COLO668 (cell line): ENCODE measurements around the gene HS2ST1.
"Not testable (repeated sequence)": the region's sequence is repeated elsewhere in the genome, so short reads cannot be mapped to it uniquely, and the experiment has no call there.

Source experiments
- DNase-seq: peaks from one replicate; lab custom pipeline; 2025; ENCODE audit not compliant: unreplicated experiment; lab: John Stamatoyannopoulos, UW

HS2ST1 gene

DNA sequence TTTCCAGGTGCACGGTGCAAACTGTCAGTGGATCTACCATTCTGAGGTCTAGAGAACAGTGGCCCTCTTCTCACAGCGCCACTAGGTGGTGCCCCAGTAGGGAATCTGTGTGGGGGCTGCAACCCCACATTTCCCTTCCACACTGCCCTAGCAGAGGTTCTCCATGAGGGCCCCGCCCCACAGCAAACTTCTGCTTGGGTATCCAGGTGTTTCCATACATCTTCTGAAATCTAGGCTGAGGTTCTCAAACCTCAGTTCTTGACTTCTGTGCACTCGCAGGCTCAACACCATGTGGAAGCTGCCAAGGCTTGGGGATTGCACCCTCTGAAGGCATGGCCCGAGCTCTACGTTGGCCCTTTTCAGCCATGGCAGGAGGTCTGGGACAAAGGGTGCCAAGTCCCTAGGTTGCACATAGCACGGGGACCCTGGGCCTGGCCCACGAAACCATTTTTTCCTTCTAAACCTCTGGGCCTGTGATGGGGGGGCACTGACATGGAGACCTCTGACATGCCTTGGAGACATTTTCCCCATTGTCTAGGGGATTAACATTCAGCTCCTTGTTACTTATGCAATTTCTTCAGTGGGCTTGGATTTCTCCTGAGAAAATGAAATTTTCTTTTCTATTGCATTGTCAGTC lies 10.0 kb downstream of the HS2ST1 start:
- DNase-seq: no peak

DNA sequence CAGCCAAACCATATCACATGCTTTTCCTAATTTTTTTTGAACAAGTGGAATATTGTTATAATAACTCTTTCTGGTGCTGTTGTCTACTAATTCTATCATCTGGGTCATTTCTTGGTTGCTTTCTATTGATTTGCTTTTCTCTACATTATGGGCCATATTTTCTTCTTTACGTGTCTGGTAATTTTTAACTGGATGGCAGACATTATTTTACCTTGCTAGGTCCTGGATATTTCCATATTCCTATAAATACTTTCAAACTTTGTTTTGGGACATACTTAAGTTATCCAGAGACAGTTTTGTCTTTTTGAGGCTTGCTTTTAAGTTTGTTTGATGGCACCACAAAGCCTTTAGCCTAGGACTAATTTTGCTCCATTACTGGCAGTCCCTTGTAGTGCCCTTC lies 11.3 kb downstream of the HS2ST1 start:
- no peak for DNase-seq

DNA sequence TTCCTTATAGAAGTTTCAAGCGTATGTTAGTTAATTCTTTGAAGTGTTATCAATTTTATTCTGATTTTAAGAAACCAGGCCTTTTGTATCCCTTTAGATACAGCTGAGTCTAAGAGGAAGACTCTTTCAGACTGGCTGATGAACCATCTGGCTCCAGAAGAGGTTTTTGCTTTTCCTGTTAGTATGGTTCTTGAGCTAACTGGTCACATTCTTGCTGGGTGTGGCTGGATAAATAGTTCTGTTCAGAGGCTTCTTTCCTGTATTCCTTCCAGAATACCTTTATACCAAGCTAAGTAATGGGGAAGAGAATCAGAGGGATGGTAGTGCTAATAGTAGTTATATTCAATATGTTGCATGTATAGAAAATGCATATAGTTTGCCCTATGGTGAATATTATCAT lies 12.4 kb downstream of the HS2ST1 start:
- DNase-seq: no peak

- no peak for DNase-seq
Measured at GRCh38 chr1:86928819-86929218, 14.4 kb downstream of the HS2ST1 start.

DNA sequence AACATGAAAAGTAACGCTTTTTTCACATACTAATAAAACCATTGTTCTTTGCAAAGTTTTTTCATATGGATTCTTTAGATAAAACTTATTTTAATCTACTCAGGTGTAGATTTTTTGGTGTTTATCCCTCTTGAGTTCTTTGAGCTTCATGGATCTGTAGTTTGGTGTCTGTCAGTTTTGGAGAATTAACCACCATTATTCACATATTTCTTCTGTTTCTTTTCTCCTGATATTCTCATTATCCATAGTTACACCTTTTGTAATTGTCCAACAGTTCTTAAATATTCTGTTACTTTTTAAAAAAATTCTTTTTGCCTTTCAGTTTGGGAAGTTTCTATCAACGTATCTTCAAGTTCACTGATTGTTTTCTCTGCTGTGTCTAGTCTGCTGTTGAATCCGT lies 18.6 kb downstream of the HS2ST1 start:
- no peak for DNase-seq

GRCh38 chr1:86933562-86934377 lies 19.3 kb downstream of the HS2ST1 start:
- no peak for DNase-seq

DNA sequence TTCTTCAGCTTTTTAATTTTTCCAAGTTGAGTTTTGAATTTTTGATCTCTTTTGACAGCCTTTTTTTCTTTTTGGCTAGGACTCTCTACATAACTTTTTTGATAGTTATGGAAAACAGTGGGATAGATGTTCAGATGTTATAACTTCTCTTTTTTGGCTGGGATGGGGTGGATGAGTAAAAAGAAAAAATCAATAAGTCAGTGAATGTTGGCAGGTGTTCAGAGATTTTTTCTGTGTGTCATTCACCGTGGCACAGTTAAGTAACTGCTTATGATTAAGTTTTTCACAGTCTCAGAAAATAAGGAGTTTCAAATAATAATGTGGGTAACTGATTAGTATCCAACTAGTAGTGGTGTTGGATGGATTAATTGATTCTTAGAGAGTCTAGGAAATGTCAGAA lies 24.0 kb downstream of the HS2ST1 start:
- no peak for DNase-seq

DNA sequence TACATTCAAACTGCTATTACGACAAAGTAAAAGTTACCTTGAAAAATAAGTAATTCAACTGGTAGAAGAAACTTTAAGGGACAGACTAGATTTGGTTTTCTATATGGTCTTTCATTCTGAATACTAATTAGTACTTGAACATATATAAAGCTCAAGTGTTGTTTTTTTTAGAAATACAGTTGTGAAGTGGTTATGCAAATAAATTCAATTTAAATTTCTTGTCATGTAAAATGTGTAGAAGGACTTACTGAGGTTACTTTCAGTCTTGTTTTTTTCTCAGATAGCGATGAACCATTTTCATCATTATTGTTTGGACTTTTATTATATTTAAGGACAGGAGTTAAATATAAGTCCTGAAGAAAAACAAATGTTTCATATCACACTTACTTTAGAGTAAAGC lies 24.4 kb downstream of the HS2ST1 start:
- no peak for DNase-seq

DNA sequence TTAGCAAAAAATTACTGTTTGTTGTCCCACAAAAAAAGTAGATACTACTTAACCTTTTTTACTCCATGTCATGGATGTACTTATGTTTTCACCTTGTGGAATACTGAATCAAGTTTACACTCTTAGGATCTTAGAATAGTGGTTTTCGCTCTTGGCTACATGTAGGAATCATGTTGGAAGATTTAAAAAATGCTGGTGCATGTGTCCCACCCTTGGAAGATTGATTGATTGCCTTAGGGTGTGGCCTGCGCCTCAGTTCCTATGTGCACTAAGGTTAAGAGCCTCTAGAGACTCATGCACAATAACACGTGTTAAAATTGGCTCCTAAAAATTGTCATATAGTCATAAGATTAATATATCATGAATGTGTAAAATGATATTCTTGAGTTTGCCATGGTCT lies 25.0 kb downstream of the HS2ST1 start:
- no peak for DNase-seq

- DNase-seq: no peak
Measured at GRCh38 chr1:86940599-86940998, 26.2 kb downstream of the HS2ST1 start.

DNA sequence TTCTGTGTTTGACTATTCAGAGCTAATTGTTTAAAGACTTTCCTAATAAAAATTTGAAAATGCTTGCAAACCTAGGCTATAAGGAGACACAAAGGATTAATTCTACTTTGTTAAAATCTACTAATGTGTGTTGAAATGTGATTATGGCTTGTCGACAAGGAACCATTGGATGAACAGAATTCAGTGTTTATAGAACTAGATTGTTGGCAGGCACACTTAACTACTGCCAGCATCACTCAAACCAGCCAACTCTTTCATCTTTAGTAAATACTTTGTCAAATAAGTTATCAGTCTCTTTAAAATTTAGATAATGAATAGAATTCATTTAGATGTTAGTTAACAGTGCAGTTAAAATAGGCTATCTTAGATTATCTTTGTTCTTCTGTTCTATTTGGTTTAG lies 27.6 kb downstream of the HS2ST1 start:
- DNase-seq: no peak

GRCh38 chr1:86942743-86943142 lies 28.3 kb downstream of the HS2ST1 start:
- no peak for DNase-seq

DNA sequence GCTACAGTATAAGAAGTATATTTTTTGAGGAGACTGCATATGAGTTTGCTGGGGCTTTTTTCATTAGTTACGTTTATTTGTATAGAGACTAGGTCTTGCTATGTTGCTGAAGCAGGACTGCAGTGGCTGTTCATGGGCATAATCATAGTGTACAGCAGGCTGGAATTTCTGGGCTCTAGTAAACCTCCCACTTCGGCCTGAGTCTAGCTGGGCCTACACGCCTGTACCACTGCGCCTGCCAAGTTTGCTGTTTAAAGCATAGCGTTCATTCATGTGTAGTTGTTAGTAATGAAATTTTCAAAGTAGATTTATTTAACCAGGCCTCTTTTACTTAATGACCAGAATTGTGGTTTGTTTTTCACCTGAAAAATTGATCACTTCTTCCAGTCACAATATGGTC lies 33.8 kb downstream of the HS2ST1 start:
- DNase-seq: no peak

DNA sequence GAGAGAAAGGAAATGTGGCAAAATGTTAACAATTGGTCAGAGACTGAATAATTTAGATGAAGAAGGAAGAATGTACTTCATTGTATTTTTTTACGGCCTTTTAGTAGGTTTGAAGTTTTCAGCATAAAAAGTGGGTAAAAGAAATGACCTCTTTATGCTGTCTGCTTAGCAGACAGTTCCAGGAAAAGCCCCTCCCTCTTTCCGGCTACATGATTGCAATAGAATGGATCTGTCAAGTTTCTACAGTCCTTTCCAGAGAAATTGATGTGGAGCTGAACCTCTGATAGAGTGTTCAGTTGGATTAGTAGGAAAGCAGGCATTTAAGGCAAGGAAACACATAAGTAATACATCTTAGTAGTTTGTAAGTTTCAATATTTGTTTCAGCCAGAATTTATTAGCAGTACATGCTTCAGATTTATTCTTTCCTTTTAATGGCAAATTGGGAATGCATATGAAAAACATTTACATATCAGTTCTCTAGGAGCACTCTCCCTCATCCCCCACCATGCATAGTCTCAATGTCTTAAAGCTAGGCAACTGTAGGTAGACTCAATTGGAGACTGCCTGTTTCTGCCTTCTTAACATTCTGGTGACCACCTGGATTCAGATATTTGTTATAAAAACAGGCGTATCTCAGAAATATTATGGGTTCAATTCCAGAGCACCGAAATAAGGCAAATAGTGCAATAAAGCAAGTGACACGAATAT lies 36.4 kb downstream of the HS2ST1 start:
- DNase-seq: no peak

- no peak for DNase-seq
Measured at GRCh38 chr1:86951430-86951829, 37.0 kb downstream of the HS2ST1 start.

DNA sequence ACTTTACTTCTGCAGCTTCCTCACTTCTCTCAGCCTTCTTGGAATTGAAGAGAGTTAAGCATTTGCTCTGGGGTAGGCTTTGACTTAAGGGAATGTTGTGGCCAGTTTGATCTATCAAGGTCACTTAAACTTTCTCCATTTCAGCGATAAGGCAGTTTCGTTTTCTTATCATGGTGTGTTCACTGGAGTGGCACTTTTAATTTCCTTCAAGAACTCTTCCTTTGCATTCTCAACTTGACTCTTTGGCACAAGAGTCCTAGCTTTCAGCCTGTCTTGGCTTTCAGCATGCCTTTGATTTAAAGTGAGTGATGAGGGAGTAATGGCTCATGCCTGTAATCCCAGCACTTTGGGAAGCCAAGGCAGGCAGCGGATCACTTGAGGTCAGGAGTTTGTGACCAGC lies 38.7 kb downstream of the HS2ST1 start:
- no peak for DNase-seq

GRCh38 chr1:86955678-86956077 lies 41.2 kb downstream of the HS2ST1 start:
- no peak for DNase-seq

DNA sequence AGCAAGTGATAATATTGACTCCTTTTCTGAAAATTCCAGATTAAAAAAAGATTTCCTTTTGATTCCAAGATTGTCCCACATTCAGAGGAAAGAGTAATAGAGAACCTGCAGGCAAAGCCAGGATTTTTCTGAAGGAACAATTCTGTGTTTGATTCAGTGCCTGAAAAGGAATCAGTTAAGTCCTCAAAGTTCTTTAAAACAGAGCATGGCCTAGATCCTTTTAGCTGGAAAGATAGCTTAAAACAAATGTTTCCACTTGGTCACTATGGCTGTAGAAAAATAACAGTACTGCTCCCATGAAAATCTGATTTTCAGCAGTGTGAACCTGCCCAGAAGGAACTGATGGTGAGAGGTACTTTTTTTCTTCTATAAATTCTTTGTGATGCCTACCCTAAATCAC lies 41.8 kb downstream of the HS2ST1 start:
- DNase-seq: no peak

DNA sequence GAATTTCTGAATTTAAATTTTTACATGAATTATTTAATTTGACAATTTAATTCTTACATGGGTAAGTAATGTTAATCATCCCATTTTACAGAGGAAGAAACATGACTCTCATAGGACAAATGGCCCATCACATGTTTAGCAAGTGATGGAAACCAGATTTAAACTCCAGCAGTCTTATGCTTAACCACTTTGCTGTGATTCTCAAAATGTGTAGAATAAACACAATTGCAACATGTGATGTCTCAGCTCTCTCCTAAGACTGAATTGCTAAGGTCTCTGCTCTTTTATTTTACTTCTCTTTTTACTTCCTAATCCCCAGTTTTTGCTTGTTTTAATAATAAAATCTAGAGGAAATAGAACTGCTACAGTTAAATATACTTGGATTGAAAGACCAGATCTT lies 42.8 kb downstream of the HS2ST1 start:
- no peak for DNase-seq

DNA sequence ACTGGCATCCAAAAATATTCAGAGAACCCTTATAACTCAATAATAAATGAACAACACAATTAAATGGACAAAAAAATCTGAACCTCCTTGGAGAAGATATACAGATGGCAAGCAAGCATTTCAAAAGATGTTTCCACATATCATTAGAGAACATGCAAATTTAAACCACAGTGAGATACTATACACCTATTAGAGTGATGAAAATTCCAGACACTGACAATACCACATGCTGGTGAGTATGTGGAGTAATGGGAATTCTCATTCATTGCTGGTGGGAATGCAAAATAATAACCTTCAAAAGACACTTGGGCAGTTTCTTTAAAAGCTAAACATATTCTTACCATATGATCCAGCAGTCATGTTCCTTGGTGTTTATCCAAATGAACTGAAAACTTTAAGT lies 46.1 kb downstream of the HS2ST1 start:
- DNase-seq: no peak

GRCh38 chr1:86963841-86964240 lies 49.4 kb downstream of the HS2ST1 start:
- DNase-seq: not testable (repeated sequence)
